Gastrocnemius medialis (tissue), 4 donors: Measurements from ENCODE around the gene SIRPB1.

Experiments used
- POLR2A ChIP-seq, 2 donors: fragments of 450-650 bp; IDR thresholded peaks; one replicate each; pipeline ENCODE4 v1.6.1; 2017; ENCODE audit warnings: antibody characterized with exemption in 2 of 2, mild to moderate bottlenecking in 2 of 2, moderate library complexity in 2 of 2
- TF ChIP-seq, protein P1 (sequence below), 5 experiments: fragments of 450-650 bp in 3 of 5; fragments of 200-600 bp in 2 of 5; sonication (generic) in 2 of 5; IDR thresholded peaks in 4 of 5; conservative IDR thresholded peaks in 1 of 5; 1 replicate in 4 of 5; 2 replicates in 1 of 5; pipeline ENCODE4 v1.5.1; 2016 to 2019; ENCODE audit warnings: antibody characterized with exemption in 5 of 5, mild to moderate bottlenecking in 3 of 5, moderate library complexity in 3 of 5

DNA sequence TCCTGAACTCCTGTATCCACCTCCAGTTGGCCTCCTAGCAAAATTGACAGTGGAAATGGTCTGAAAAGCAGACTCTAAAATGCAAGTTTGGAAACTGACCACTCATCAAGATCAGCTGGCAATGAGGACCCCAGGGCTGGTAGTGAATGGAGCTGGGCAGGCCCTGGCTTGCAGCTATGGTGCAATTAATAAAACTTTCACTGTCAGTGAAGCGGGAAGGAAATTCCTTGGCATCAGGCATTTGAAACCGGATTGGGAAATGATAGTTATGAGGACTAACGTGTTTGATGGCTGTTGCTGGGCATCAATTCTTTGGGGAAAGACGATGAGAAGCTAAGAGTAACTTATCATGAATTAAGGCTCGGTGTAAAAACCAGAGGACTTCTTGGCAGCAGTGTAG, 19.1 kb downstream of the SIRPB1 start:
- TF ChIP-seq, protein P1, sequence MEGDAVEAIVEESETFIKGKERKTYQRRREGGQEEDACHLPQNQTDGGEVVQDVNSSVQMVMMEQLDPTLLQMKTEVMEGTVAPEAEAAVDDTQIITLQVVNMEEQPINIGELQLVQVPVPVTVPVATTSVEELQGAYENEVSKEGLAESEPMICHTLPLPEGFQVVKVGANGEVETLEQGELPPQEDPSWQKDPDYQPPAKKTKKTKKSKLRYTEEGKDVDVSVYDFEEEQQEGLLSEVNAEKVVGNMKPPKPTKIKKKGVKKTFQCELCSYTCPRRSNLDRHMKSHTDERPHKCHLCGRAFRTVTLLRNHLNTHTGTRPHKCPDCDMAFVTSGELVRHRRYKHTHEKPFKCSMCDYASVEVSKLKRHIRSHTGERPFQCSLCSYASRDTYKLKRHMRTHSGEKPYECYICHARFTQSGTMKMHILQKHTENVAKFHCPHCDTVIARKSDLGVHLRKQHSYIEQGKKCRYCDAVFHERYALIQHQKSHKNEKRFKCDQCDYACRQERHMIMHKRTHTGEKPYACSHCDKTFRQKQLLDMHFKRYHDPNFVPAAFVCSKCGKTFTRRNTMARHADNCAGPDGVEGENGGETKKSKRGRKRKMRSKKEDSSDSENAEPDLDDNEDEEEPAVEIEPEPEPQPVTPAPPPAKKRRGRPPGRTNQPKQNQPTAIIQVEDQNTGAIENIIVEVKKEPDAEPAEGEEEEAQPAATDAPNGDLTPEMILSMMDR (IDR thresholded peaks at IDR 0.05 in 4 of 5, conservative IDR thresholded peaks at IDR 0.05 in 1 of 5): no peak
- TF ChIP-seq POLR2A (IDR thresholded peaks at IDR 0.05): no peak
